HFF-Myc (cell line): ENCODE data around the gene ST3GAL3.

Experiments used
- DNase-seq: peaks from one replicate; pipeline ENCODE4 v3.0.0-alpha.2; 2011; ENCODE audit warnings: low read depth; ENCODE audit errors: extremely low read depth
- H3K4me3 ChIP-seq: replicated peaks from 2 replicates; pipeline ENCODE4 v1.5.1; 2011; ENCODE audit warnings: low read depth, mild to moderate bottlenecking, control low read depth, low read length
- TF ChIP-seq, protein P1 (sequence below): IDR thresholded peaks from 2 replicates; pipeline ENCODE4 v1.5.1; 2012; ENCODE audit warnings: mild to moderate bottlenecking, low read depth, low read length, control low read depth; ENCODE audit errors: missing control alignments

The ST3GAL3 gene

DNA sequence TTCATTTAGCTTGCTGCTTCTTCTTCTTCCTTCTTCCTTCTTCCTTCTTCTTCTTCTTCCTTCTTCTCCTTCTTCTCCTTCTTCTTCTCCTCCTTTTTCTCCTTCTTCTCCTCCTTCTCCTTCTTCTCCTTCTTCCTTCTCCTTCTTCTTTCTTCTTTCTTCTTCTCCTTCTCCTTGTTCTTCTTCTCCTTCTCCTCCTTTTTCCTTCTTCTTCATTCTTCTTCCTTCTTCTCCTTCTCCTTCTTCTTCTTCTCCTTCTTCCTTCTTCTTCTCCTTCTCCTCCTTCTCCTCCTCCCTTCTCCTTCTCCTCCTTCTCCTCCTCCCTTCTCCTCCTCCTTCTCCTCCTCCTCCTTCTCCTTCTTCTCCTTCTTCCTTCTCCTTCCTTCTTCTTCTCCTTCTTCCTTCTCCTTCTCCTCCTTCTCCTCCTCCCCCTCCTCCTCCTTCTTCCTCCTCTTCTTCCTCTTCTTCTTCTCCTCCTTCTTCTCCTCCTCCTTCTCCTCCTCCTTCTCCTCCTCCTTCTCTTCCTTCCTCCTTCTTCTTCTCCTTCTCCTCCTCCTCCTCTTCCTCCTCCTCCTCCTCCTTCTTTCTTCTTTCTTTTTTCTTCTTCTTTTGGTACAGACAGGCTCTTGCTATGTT is 110.1 kb downstream of the ST3GAL3 start:
- no peak for DNase-seq
- H3K4me3 ChIP-seq, result no peak overlapping the region
- TF ChIP-seq, protein P1, sequence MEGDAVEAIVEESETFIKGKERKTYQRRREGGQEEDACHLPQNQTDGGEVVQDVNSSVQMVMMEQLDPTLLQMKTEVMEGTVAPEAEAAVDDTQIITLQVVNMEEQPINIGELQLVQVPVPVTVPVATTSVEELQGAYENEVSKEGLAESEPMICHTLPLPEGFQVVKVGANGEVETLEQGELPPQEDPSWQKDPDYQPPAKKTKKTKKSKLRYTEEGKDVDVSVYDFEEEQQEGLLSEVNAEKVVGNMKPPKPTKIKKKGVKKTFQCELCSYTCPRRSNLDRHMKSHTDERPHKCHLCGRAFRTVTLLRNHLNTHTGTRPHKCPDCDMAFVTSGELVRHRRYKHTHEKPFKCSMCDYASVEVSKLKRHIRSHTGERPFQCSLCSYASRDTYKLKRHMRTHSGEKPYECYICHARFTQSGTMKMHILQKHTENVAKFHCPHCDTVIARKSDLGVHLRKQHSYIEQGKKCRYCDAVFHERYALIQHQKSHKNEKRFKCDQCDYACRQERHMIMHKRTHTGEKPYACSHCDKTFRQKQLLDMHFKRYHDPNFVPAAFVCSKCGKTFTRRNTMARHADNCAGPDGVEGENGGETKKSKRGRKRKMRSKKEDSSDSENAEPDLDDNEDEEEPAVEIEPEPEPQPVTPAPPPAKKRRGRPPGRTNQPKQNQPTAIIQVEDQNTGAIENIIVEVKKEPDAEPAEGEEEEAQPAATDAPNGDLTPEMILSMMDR, result no peak

DNA sequence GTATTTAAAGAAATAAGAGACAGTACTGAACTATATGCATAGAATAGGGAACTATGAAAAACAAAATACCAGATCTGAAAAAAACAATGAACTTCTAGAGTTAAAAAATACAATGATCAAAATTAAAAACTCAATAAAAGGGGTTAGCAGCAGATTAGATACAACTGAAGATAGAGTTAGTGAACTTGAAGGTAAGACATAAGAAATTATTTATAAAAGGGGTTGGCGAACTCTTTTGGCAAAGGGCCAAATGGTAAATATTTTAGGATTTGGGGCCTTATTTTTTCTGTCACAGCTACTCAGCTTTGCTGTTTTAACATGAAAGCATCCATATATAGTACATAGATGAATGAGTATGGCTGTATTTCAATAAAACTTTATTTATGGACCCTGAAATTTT is 111.4 kb downstream of the ST3GAL3 start:
- TF ChIP-seq, protein P1, result no peak
- no peak overlapping the region for H3K4me3 ChIP-seq
- no peak for DNase-seq

DNA sequence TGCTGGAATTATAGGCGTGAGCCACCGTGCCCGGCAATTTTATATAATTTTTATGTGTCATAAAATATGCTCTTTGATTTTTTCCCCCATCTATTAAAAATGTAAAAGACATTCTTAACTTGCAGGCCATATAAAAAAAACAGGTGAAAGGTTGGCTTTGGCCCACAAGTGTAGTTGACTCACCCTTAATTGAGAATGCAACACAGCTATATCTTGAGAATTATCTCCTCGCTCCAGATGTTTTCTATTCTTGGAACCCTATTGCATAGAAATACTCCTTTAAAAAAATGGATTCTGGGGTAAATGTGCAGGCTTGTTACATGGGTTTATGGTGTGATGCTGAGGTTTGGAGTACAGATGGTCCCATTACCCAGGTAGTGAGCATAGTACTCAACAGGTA is 112.0 kb downstream of the ST3GAL3 start:
- TF ChIP-seq, protein P1, result no peak
- DNase-seq, result no peak
- H3K4me3 ChIP-seq, result no peak overlapping the region

DNA sequence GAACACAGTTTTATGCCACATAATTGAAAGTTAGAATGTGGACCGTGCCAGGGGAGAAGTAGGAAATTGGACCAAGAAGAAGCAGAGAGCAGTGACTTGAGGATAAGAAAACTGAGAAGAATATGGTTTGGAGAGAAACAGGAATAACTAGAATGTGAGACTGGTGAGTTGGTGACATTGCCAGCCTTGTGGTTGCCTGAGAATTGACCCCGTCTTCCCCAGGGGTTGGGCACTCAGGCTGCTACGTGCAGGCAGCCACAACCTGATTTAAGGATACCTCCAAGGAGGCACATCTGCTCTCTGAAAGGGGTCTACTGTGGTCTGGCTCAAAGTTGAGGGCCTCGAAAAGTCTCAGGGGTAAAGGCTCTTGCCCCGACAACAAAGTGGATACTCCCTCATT is 114.1 kb downstream of the ST3GAL3 start:
- no peak overlapping the region for H3K4me3 ChIP-seq
- TF ChIP-seq, protein P1, result no peak
- no peak for DNase-seq

DNA sequence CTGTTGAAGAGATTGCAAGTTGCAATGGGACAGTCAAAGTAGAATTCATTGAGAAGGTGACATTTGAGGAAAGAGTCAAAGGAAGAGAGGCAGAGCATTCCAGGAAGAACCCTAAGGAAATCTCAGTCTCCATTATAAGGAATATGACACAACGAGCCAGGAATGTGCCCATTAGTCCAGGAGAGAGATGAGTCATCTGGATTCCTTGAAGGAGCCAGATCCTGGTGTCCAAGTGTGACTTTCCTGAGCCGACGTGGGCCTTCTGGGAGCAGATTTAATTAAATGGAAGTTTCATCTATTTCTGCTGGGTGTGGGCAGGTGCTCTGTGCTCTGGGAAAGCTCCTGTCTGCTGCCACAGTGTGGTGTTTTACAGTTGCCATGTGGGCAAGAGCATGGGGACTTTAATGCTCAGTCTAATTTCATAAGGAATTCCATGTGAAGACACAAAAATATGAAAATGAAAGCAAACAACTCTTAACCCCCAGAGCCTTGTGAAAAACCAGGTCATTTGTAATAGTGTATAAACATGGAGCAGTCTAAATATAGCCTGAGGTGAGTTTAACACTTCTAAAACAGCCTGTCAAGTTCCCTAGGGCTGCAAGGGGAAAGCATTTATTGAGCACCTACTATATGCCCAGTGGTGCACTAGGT is 114.8 kb downstream of the ST3GAL3 start:
- TF ChIP-seq, protein P1, result no peak
- no peak overlapping the region for H3K4me3 ChIP-seq
- peak; percentile 90 for DNase-seq

DNA sequence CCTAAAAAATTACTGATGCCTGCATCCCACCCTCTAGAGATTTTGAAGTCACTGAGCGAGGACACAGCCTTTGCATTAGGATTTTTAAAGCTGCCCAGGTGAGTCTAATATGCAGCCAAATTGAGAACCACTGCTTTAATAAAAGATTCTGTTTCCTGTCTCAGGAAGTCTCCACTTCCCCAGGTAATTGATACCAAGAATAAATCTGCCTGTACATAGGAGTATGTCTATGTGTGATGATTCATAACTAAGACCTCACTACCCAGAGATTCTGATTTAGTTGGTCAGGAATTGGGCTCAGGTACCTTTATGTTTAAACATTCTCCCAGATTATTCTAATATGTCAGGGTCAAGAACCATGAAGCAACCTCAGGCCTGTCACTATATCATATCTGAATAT is 117.5 kb downstream of the ST3GAL3 start:
- DNase-seq, result no peak
- TF ChIP-seq, protein P1, result no peak
- H3K4me3 ChIP-seq, result no peak overlapping the region
